Keratinocyte (primary cell): ENCODE data around the gene UTS2B. TPM values are rescaled to one million over a fixed set of nuclear protein-coding genes. Genes with fewer than 3 reads are reported as not detected.

Experiments
- DNase-seq: peaks from one replicate; pipeline ENCODE4 v3.0.0-alpha.2; 2011; ENCODE audit warnings: low read depth, missing footprints, low spot score
- FAIRE-seq: peaks from 2 replicates; lab custom pipeline; 2011; peaks lifted over from hg19 to GRCh38; lab: Jason Lieb, UNC
- H2AFZ ChIP-seq: 2 replicates; pipeline ENCODE4 v1.6.0; 2012; ENCODE audit warnings: low read length, control low read depth, inconsistent platforms; ENCODE audit not compliant: control insufficient read depth
- H3K27ac ChIP-seq: 2 replicates; pipeline ENCODE4 v1.5.1; 2011; ENCODE audit warnings: low read length; ENCODE audit not compliant: control insufficient read depth, insufficient read depth
- H3K27me3 ChIP-seq: 3 replicates; pipeline ENCODE4 v1.6.0; 2011; ENCODE audit warnings: low read length; ENCODE audit not compliant: control insufficient read depth, insufficient read depth; ENCODE audit errors: extremely low read depth
- H3K36me3 ChIP-seq, 2 experiments: 2 replicates in 1 of 2; 3 replicates in 1 of 2; pipeline ENCODE4 v1.5.1; 2011; ENCODE audit warnings: low read length in 2 of 2, mild to moderate bottlenecking in 1 of 2; ENCODE audit not compliant: control insufficient read depth in 2 of 2, insufficient read depth in 2 of 2; ENCODE audit errors: extremely low read depth in 1 of 2
- H3K4me1 ChIP-seq: 3 replicates; pipeline ENCODE4 v1.5.1; 2011; ENCODE audit warnings: low read length; ENCODE audit not compliant: control insufficient read depth, insufficient read depth; ENCODE audit errors: extremely low read depth
- H3K4me2 ChIP-seq: 3 replicates; pipeline ENCODE4 v1.6.0; 2011; ENCODE audit warnings: low read depth, low read length; ENCODE audit not compliant: control insufficient read depth, insufficient read depth; ENCODE audit errors: extremely low read depth
- H3K4me3 ChIP-seq, 3 experiments: fragments of 200-600 bp in 1 of 3; sonication (generic) in 1 of 3; 2 replicates in 2 of 3; 3 replicates in 1 of 3; pipeline ENCODE4 v1.5.1; 2011 to 2016; ENCODE audit warnings: low read length in 3 of 3, mild to moderate bottlenecking in 3 of 3, control low read depth in 2 of 3, inconsistent platforms in 1 of 3, low read depth in 1 of 3, mixed read lengths in 1 of 3, mixed run types in 1 of 3, moderate library complexity in 1 of 3; ENCODE audit not compliant: control insufficient read depth in 2 of 3, insufficient read depth in 2 of 3; ENCODE audit errors: extremely low read depth in 1 of 3
- H3K79me2 ChIP-seq: 2 replicates; pipeline ENCODE4 v1.6.0; 2012; ENCODE audit warnings: low read length; ENCODE audit not compliant: control insufficient read depth, insufficient read depth
- H3K9ac ChIP-seq: 3 replicates; pipeline ENCODE4 v1.6.0; 2011; ENCODE audit warnings: low read length; ENCODE audit not compliant: control insufficient read depth, insufficient read depth; ENCODE audit errors: extremely low read depth
- H3K9me1 ChIP-seq: 3 replicates; pipeline ENCODE4 v1.6.0; 2011; ENCODE audit warnings: low read length; ENCODE audit not compliant: control insufficient read depth, insufficient read depth; ENCODE audit errors: extremely low read depth
- H3K9me3 ChIP-seq: 2 replicates; pipeline ENCODE4 v1.5.1; 2012; ENCODE audit warnings: low read depth, low read length; ENCODE audit not compliant: control insufficient read depth
- H4K20me1 ChIP-seq: 3 replicates; pipeline ENCODE4 v1.6.0; 2011; ENCODE audit warnings: low read length; ENCODE audit not compliant: control insufficient read depth, insufficient read depth; ENCODE audit errors: extremely low read depth
- CTCF ChIP-seq, 3 experiments: IDR thresholded peaks in 1 of 3; conservative IDR thresholded peaks in 1 of 3; optimal IDR thresholded peaks in 1 of 3; 2 replicates in 2 of 3; 3 replicates in 1 of 3; pipeline versions ENCODE3 to v1.5.1; 2011; ENCODE audit warnings: low read length in 3 of 3, mild to moderate bottlenecking in 3 of 3, moderate library complexity in 2 of 3, control low read depth in 1 of 3, inconsistent platforms in 1 of 3; ENCODE audit not compliant: insufficient read depth in 2 of 3; ENCODE audit errors: extremely low read depth in 1 of 3
- EZH2 ChIP-seq: IDR thresholded peaks from one replicate; pipeline ENCODE4 v1.6.1; 2012; ENCODE audit warnings: inconsistent platforms, mild to moderate bottlenecking, low read length, moderate library complexity
- dilution Hi-C: fragments of 300-500 bp; cut with MboI; formaldehyde crosslinking; loops from one replicate; pipeline ENCODE4 v1.7.0; 2020; ENCODE audit warnings: low sequenced_read_pairs; ENCODE audit not compliant: extremely low pct_ligation_motif_present
- polyA plus RNA-seq, 5 experiments: library from polyadenylated mRNA; depleted of rRNA in 3 of 5; stranded (reverse) in 3 of 5; stranded (forward) in 1 of 5; unstranded in 1 of 5; fragments of >200 nt; gene quantifications; 1 replicate in 1 of 5; 2 replicates in 3 of 5; 3 replicates in 1 of 5; pipeline versions ENCODE4 v1.2.1 to v1.2.3, GENCODE V29; 2011 to 2012; ENCODE audit warnings: missing spikeins in 2 of 5, low read depth in 1 of 5, low replicate concordance in 1 of 5

UTS2B gene
- polyA plus RNA-seq, 1 donor (not counting 4 experiments of a cell fraction or from before 2014, with no cell fraction given), result not detected

GRCh38 chr3:191296041-191296541, 34.2 kb downstream of the UTS2B start:
- H3K36me3 ChIP-seq, result no peaks in the 10 kb centered on the region
- H3K4me2 ChIP-seq, result no peak overlapping the region
- FAIRE-seq, result no peak
- dilution Hi-C loops, result no loop called here
- H3K9me1 ChIP-seq, result no peaks in the 10 kb centered on the region
- no peaks in the 10 kb centered on the region for H3K4me1 ChIP-seq
- no peaks in the 10 kb centered on the region for H3K27me3 ChIP-seq
- TF ChIP-seq CTCF (optimal IDR thresholded peaks at IDR 0.05 in 1 of 3, IDR thresholded peaks at IDR 0.05 in 1 of 3, conservative IDR thresholded peaks at IDR 0.05 in 1 of 3; ENCODE audit: extremely low read depth in 1 of 3, insufficient read depth in 2 of 3, low read length in 3 of 3) (no peak), EZH2 (no peak)
- H3K9ac ChIP-seq, result no peak overlapping the region
- no peaks in the 10 kb centered on the region for H3K9me3 ChIP-seq
- no peak overlapping the region for H3K4me3 ChIP-seq
- no peak overlapping the region for H2AFZ ChIP-seq
- H3K79me2 ChIP-seq, result no peaks in the 10 kb centered on the region
- H3K27ac ChIP-seq, result no peak overlapping the region
- no peak for DNase-seq
- no peaks in the 10 kb centered on the region for H4K20me1 ChIP-seq

- TF ChIP-seq CTCF (optimal IDR thresholded peaks at IDR 0.05 in 1 of 3, IDR thresholded peaks at IDR 0.05 in 1 of 3, conservative IDR thresholded peaks at IDR 0.05 in 1 of 3; ENCODE audit: extremely low read depth in 1 of 3, insufficient read depth in 2 of 3, low read length in 3 of 3), result no peak
- TF ChIP-seq EZH2, result no peak
- no peak overlapping the region for H3K27ac ChIP-seq
- no peaks in the 10 kb centered on the region for H4K20me1 ChIP-seq
- no peaks in the 10 kb centered on the region for H3K79me2 ChIP-seq
- no peak overlapping the region for H3K4me2 ChIP-seq
- H3K4me3 ChIP-seq, result no peak overlapping the region
- H3K9me1 ChIP-seq, result no peaks in the 10 kb centered on the region
- FAIRE-seq (no peak), DNase-seq (no peak)
- H3K9ac ChIP-seq, result no peak overlapping the region
- no peaks in the 10 kb centered on the region for H3K27me3 ChIP-seq
- no peaks in the 10 kb centered on the region for H3K4me1 ChIP-seq
- no peaks in the 10 kb centered on the region for H3K9me3 ChIP-seq
- no peak overlapping the region for H2AFZ ChIP-seq
- dilution Hi-C loops, result no loop called here
- H3K36me3 ChIP-seq, result no peaks in the 10 kb centered on the region
These were observed 36.0 kb downstream of the UTS2B start for GRCh38 chr3:191294291-191294690.
